ENCODE results near the gene CD46.
"Not testable (repeated sequence)": the region's sequence is repeated elsewhere in the genome, so short reads cannot be mapped to it uniquely, and the experiment has no call there.

The CD46 gene

GRCh38 chr1:207745285-207745684, 6.6 kb upstream of the CD46 start:
- no peak for DNase-seq (ENCODE audit: extremely low read depth, insufficient read length)
- no peak for TF ChIP-seq CTCF (IDR thresholded peaks at IDR 0.05; ENCODE audit: insufficient read depth, low read length, poor library complexity, severe bottlenecking)
- Histone ChIP-seq H3K36me3 (ENCODE audit: control insufficient read depth, insufficient read depth, low read length) (no peaks in the 10 kb centered on the region), H3K4me3 (replicated peaks; ENCODE audit: low read depth, low read length) (no peak overlapping the region), H3K27me3 (replicated peaks; ENCODE audit: control insufficient read depth, insufficient read depth, low read length) (no peaks in the 10 kb centered on the region)

- no peak for TF ChIP-seq CTCF (IDR thresholded peaks at IDR 0.05; ENCODE audit: insufficient read depth, low read length, poor library complexity, severe bottlenecking)
- Histone ChIP-seq H3K27me3 (replicated peaks; ENCODE audit: control insufficient read depth, insufficient read depth, low read length) (no peaks in the 10 kb centered on the region), H3K36me3 (ENCODE audit: control insufficient read depth, insufficient read depth, low read length) (no peaks in the 10 kb centered on the region), H3K4me3 (replicated peaks; ENCODE audit: low read depth, low read length) (no peak overlapping the region)
- DNase-seq (ENCODE audit: extremely low read depth, insufficient read length) = no peak
These were observed 5.8 kb upstream of the CD46 start for GRCh38 chr1:207745839-207746767.

- Histone ChIP-seq H3K27me3 (replicated peaks; ENCODE audit: control insufficient read depth, insufficient read depth, low read length) (no peaks in the 10 kb centered on the region), H3K4me3 (replicated peaks; ENCODE audit: low read depth, low read length) (no peak overlapping the region), H3K36me3 (ENCODE audit: control insufficient read depth, insufficient read depth, low read length) (no peaks in the 10 kb centered on the region)
- TF ChIP-seq CTCF (IDR thresholded peaks at IDR 0.05; ENCODE audit: insufficient read depth, low read length, poor library complexity, severe bottlenecking) = no peak
- DNase-seq (ENCODE audit: extremely low read depth, insufficient read length) = no peak
These were observed 4.0 kb upstream of the CD46 start for GRCh38 chr1:207747627-207748492.

- Histone ChIP-seq H3K36me3 (ENCODE audit: control insufficient read depth, insufficient read depth, low read length) (no peaks in the 10 kb centered on the region), H3K4me3 (replicated peaks; ENCODE audit: low read depth, low read length) (no peak overlapping the region), H3K27me3 (replicated peaks; ENCODE audit: control insufficient read depth, insufficient read depth, low read length) (no peaks in the 10 kb centered on the region)
- DNase-seq (ENCODE audit: extremely low read depth, insufficient read length) = no peak
- TF ChIP-seq CTCF (IDR thresholded peaks at IDR 0.05; ENCODE audit: insufficient read depth, low read length, poor library complexity, severe bottlenecking) = no peak
These were observed 2.9 kb upstream of the CD46 start for GRCh38 chr1:207748737-207749528.

GRCh38 chr1:207750631-207751305, 1.1 kb upstream of the CD46 start:
- no peak for TF ChIP-seq CTCF (IDR thresholded peaks at IDR 0.05; ENCODE audit: insufficient read depth, low read length, poor library complexity, severe bottlenecking)
- no peak for DNase-seq (ENCODE audit: extremely low read depth, insufficient read length)
- peak overlapping the region; percentile 96 for H3K4me3 ChIP-seq (replicated peaks; ENCODE audit: low read depth, low read length)
- H3K27me3 ChIP-seq (replicated peaks; ENCODE audit: control insufficient read depth, insufficient read depth, low read length) = no peaks in the 10 kb centered on the region
- H3K36me3 ChIP-seq (ENCODE audit: control insufficient read depth, insufficient read depth, low read length) = no peaks in the 10 kb centered on the region

GRCh38 chr1:207751463-207751789, 428 bp upstream of the CD46 start:
- DNase-seq (ENCODE audit: extremely low read depth, insufficient read length); H3K36me3 ChIP-seq (ENCODE audit: control insufficient read depth, insufficient read depth, low read length); H3K27me3 ChIP-seq (replicated peaks; ENCODE audit: control insufficient read depth, insufficient read depth, low read length): not testable (repeated sequence)
- peak overlapping the region; percentile 96 for H3K4me3 ChIP-seq (replicated peaks; ENCODE audit: low read depth, low read length)
